ENCODE results near the gene HLF. TPM values are rescaled to one million over a fixed set of nuclear protein-coding genes. Genes with fewer than 3 reads are reported as not detected.

HLF gene
- total RNA-seq, 1 donor from 2014 or later: 0.26 TPM

DNA sequence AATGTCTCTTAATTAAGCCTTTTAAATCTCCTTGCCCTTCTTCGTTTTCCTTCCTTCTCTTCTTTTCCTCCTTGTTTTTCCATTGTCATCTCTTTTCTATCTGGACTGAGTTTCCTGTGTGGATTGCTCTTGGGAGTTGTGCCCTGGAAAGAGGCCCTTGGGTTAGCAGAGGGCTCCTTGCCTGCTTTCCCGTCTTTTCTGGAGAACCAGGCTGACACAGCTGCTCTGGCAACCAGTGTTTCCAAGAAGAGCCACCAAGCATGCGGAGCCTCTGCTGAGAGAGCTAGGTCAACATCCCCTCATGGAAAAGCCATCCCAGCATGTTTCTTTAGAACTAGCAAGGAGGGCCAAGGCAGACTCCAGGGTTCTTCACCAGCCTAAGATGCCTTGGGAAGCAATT lies 75.4 kb downstream of the HLF start:
- H3K27me3 ChIP-seq (ENCODE audit: control insufficient read depth, insufficient read depth, low read length): peaks cover 2% of the 10 kb centered on the region
- no peak for FAIRE-seq

DNA sequence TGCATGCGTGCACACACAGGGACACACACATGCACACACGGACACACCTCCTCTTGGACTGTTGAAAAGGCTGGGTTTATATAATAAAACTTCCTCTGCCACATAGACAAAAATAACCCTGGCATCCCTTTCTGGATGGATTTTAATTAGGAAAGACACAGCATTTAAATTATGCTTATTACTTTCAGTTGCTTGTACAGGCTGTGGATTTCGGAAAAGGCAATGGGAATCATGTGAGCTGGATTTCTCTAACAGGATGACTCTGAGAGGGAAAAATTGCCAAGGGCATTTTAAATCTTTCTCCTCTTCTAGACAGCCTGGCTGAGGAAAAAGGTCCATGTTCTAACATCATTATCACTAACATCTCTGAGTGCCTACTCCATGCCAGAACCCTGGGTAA lies 75.9 kb downstream of the HLF start:
- TF ChIP-seq, protein P1, sequence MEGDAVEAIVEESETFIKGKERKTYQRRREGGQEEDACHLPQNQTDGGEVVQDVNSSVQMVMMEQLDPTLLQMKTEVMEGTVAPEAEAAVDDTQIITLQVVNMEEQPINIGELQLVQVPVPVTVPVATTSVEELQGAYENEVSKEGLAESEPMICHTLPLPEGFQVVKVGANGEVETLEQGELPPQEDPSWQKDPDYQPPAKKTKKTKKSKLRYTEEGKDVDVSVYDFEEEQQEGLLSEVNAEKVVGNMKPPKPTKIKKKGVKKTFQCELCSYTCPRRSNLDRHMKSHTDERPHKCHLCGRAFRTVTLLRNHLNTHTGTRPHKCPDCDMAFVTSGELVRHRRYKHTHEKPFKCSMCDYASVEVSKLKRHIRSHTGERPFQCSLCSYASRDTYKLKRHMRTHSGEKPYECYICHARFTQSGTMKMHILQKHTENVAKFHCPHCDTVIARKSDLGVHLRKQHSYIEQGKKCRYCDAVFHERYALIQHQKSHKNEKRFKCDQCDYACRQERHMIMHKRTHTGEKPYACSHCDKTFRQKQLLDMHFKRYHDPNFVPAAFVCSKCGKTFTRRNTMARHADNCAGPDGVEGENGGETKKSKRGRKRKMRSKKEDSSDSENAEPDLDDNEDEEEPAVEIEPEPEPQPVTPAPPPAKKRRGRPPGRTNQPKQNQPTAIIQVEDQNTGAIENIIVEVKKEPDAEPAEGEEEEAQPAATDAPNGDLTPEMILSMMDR (IDR thresholded peaks at IDR 0.05; ENCODE audit: insufficient read depth, low read length, severe bottlenecking): no peak
- Histone ChIP-seq H3K27me3 (ENCODE audit: control insufficient read depth, insufficient read depth, low read length) (peaks cover 2% of the 10 kb centered on the region), H3K4me3 (ENCODE audit: low read depth, low read length) (no peak overlapping the region), H3K36me3 (ENCODE audit: control insufficient read depth, insufficient read depth, low read length) (no peaks in the 10 kb centered on the region)
- FAIRE-seq: no peak
- no peak for DNase-seq (ENCODE audit: low read depth)

More for the DNA sequence above, 75.4 kb downstream of the HLF start:
- Histone ChIP-seq H3K36me3 (ENCODE audit: control insufficient read depth, insufficient read depth, low read length) (no peaks in the 10 kb centered on the region), H3K4me3 (ENCODE audit: low read depth, low read length) (no peak overlapping the region)
- DNase-seq (ENCODE audit: low read depth): no peak
- TF ChIP-seq, protein P1 (IDR thresholded peaks at IDR 0.05; ENCODE audit: insufficient read depth, low read length, severe bottlenecking): no peak

DNA sequence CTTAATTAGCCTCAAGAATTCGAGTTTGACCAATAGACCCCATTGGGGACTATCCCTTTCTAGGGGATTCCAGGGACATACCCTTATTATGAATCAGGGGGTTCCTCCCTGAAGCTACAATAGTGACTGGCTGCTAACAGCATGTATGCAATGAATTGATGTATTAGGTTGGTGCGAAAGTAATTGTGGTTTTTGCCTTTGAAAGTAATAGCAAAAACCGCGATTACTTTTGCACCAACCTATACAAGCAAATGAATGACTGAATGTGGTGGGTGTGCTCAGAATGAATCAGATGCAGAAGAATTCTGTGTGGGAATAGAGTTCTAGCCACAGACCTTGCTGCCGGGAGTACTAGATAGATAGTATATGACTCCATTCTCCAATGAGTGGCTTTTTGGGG lies 76.7 kb downstream of the HLF start:
- Histone ChIP-seq H3K4me3 (ENCODE audit: low read depth, low read length) (no peak overlapping the region), H3K36me3 (ENCODE audit: control insufficient read depth, insufficient read depth, low read length) (no peaks in the 10 kb centered on the region), H3K27me3 (ENCODE audit: control insufficient read depth, insufficient read depth, low read length) (peaks cover 2% of the 10 kb centered on the region)
- TF ChIP-seq, protein P1 (IDR thresholded peaks at IDR 0.05; ENCODE audit: insufficient read depth, low read length, severe bottlenecking): no peak
- DNase-seq (ENCODE audit: low read depth) (peak; percentile 10), FAIRE-seq (no peak)

DNA sequence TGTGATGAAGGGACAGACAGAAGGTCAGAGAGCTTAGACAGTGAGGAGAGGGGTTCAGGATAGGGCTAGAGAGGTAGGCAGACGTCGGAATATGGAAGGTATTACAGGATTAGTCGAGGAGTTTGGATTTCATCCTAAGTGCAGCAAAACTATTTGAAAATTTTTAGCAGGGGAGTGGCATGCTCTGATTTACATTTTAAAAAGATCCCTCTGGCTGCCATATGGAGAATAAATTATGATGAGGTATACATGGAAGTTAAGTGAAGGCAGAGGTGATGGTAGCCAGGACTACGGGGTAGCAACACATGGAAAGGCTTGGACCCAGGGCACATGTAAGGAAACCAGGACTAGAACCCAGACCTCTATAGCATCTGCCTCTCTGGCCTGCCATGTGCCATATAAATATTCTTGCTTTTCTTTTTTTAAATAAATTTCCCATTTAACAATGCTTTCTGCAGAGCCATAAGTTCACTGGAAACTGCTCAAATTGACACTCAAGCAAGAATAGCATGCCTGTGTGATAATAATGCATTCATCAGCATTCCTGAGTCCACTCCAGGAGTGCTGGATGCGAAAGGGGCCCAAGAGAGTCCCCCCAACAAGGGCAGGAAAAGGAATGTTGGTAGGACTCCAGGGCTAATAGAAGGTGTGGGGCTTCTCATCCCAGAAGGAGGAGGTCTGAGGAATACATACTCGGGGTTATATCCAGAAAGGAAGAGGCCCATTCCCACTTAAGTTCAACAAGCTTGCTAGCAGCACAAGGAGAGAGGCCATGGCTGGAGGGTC lies 78.2 kb downstream of the HLF start:
- DNase-seq (ENCODE audit: low read depth) (no peak), FAIRE-seq (no peak)
- TF ChIP-seq, protein P1 (IDR thresholded peaks at IDR 0.05; ENCODE audit: insufficient read depth, low read length, severe bottlenecking): no peak
- Histone ChIP-seq H3K4me3 (ENCODE audit: low read depth, low read length) (no peak overlapping the region), H3K36me3 (ENCODE audit: control insufficient read depth, insufficient read depth, low read length) (no peaks in the 10 kb centered on the region), H3K27me3 (ENCODE audit: control insufficient read depth, insufficient read depth, low read length) (peaks cover 2% of the 10 kb centered on the region)

DNA sequence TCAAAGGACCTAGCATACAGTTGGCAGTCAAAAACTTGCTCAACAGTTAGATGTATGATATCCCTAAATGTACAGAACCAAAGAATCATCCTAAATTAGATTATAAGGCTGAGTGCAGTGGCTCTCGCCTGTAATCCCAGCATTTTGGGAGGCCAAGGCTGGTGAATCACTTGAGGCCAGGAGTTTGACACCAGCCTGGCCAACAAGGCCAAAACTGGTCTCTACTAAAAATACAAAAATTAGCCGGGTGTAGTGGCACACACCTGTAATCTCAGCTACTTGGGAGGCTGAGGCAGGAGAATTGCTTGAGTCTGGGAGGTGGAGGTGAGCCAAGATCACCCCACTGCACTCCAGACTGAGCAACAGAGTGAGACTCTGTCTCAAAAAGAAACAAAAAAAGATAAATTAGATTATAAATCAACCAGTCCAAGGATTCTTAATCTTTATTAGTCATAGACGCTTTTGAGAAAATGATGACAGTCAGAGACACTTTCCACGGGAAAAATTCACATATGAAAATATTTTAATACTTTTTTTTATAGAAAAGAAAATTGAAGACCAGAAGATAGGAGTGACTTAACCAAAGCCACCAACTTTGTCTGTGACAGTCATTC lies 79.2 kb downstream of the HLF start:
- TF ChIP-seq, protein P1 (IDR thresholded peaks at IDR 0.05; ENCODE audit: insufficient read depth, low read length, severe bottlenecking): no peak
- no peak for FAIRE-seq
- Histone ChIP-seq H3K4me3 (ENCODE audit: low read depth, low read length) (no peak overlapping the region), H3K36me3 (ENCODE audit: control insufficient read depth, insufficient read depth, low read length) (no peaks in the 10 kb centered on the region), H3K27me3 (ENCODE audit: control insufficient read depth, insufficient read depth, low read length) (peaks cover 2% of the 10 kb centered on the region)
- no peak for DNase-seq (ENCODE audit: low read depth)
